ENCODE results near the gene AMOTL2.

GRCh38 chr3:134333522-134334181 is 40.6 kb downstream of the AMOTL2 start:
- TF ChIP-seq CTCF (conservative IDR thresholded peaks at IDR 0.05; ENCODE audit: low read depth in 2 of 2) (no peak), POLR2AphosphoS5 (IDR thresholded peaks at IDR 0.05; ENCODE audit: low read depth) (no peak), EZH2 (IDR thresholded peaks at IDR 0.05; ENCODE audit: low read depth, unreplicated experiment) (no peak), EZH2phosphoT487 (IDR thresholded peaks at IDR 0.05; ENCODE audit: unreplicated experiment) (no peak), REST (IDR thresholded peaks at IDR 0.05; ENCODE audit: unreplicated experiment) (no peak), JUNB (IDR thresholded peaks at IDR 0.05; ENCODE audit: unreplicated experiment) (no peak), CREB1 (CRISPR knock-in tag; IDR thresholded peaks at IDR 0.05; ENCODE audit: low read depth) (no peak), NANOG (IDR thresholded peaks at IDR 0.05; ENCODE audit: borderline replicate concordance) (no peak), ETS1 (IDR thresholded peaks at IDR 0.05) (no peak), ZNF114 (CRISPR knock-in tag; IDR thresholded peaks at IDR 0.05) (no peak), ZNF462 (CRISPR knock-in tag; IDR thresholded peaks at IDR 0.05) (no peak), STAT1 (IDR thresholded peaks at IDR 0.05; ENCODE audit: unreplicated experiment) (no peak), ZNF331 (CRISPR knock-in tag; IDR thresholded peaks at IDR 0.05; ENCODE audit: low read depth) (no peak)
